GM21526 (cell line): ENCODE results near the gene MAP3K2.
A peak's percentile ranks its signal among the peaks of the same experiment; 100 is the strongest.

ENCODE experiments used
- ATAC-seq: cut with Tn5 transposase; IDR thresholded peaks from one replicate; pipeline ENCODE4 v1.9.1; 2021; ENCODE audit warnings: moderate library complexity; ENCODE audit not compliant: unreplicated experiment, low FRiP score

MAP3K2 gene

DNA sequence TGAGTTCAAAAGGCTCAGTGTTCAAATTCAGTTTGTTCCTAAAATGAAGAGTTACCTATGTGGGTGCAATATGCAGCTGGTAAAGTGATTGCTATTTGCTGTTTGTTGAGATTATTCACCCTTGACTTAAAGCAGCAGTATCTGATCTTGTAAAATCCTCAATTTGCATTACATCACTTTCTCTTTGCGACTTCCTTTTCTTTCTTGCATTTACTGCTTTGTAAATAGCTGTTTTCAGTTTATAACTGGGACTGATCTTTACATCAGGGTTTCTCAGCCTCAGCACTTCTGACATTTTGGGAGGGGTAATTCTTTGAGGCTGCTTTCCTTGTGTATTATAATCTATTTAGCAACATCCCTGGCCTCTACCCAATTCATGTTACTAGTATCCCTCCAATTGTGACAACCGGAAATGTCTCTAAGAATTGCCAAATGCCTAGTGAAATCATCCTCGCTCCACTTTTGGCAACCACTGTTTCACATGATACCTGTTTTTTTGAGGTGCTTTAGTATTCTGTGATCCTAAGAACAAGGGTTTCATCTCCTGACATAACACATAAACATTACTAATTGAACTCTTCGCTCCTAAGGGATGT, 81.7 kb downstream of the MAP3K2 start:
- ATAC-seq: peak; percentile 58

DNA sequence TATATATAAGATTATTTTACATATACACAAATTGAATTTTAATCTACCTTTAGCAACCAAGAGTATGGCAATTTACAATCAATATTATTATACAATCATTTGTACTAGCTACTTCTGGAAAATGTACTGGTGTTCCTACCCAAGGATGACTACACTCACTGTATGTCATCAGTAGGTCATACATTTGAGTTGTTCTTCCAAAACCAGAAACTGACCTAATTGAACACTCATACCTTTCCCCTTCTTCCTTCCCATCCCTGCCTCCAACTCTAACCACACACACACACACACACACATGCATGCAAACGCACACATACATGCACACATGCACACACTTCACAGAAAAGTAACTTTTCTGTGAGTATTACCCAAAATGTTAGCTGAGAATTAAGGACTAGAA, 85.6 kb downstream of the MAP3K2 start:
- ATAC-seq: no peak

DNA sequence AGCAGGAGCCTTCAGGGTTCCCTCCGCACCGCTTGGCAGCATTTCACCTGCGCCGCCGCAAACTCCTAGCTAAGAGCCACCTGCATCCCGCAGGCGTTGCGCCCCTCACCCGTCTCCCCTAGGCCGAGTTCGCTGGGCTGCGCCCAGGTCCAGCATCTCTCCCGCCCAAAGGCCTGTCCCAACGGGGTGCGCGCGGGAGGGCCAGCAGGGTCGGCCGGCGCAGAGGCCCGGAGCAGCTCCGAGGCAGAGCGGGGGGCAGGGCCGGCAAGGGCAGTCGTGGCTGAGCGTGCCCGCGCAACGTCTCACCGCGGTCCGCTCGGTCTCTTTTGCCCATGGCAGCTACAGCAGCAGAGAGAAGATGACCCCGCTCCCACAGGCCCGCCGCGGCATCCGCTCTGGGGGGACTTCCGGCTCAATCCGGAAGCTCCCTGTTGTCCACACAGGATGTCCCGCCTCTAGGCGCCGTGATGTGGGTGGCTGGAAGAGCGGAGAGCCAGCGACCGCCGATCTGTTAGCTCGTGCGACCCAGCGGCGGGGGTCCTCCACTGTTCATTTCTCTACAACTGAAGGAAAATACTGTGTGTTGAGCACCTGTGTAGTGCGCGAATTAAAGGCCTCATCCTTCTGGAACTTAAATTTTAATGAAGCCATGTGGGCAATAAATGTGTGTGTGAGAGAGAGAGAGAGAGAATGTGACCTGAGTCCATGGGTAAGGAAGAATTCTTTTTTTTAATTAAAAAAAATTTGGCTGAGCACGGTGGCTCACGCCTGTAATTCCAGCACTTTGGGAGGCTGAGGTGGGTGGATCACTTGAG, 93.8 kb downstream of the MAP3K2 start, which contains the start of gene ERCC3:
TSS of gene ERCC3 (minus strand) at position 397 of the 815 bp plus-strand sequence. CDS start at position 334, 63 bp downstream.
- peak; percentile 98 for ATAC-seq

GRCh38 chr2:127293386-127293747, 94.4 kb downstream of the MAP3K2 start:
- ATAC-seq: no peak

- ATAC-seq: no peak
Measured at GRCh38 chr2:127288274-127288673, 99.5 kb downstream of the MAP3K2 start.

DNA sequence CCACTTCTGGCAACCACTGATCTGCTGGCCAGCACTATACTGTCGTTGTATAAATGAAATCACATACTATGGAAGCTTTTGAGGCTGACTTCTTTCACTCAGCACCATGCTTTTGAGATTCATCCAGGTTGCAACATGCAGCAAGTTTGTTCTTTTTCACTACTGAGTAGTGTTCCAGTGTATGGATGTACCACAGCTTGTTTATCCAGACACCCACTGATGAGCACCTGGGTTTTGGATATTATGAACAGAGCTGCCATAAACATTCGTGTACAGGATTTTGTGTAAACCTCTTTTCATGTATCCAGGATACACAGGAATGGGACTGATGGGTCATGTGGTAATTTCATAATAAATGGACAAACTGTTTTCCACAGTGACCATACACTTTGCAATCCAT, 104.5 kb downstream of the MAP3K2 start:
- no peak for ATAC-seq

DNA sequence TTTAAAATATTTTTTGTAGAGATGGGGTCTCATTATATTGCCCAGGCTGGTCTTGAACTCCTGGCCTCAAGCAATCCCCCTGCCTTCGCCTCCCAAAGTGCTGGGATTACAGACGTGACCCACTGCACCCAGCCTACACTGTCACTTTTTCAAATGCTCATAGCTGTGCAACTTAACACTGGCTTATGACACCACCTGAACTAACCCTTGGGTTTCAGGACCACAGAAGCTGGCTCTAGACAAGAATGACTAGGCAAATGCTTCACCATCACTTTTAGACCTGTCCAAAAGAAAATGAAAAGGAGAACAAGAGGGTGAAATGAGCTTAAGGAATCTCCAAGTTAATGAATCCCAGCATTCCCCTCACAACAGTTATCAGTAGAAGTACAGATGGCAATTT, 107.1 kb downstream of the MAP3K2 start:
- ATAC-seq: no peak

DNA sequence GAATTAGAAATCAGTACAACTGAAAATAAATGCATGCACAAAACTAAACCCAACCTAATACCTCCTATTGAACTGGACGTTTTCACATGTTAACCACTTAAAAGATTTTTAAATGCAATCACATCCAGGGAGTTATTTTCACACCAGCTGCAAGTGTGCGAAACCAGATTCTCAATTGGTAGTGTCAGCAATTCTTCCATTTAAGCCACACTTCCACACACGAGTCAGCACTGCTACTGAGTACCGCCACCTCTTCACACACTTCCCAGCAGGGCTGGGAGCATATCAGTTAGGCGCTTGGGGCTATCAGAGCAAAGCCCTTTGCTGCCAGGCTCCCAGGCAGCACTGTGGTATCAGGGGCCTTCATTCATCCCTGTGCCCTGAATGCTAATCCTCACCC, 108.0 kb downstream of the MAP3K2 start:
- no peak for ATAC-seq

GRCh38 chr2:127278959-127279358, 108.8 kb downstream of the MAP3K2 start:
- ATAC-seq: no peak

- no peak for ATAC-seq
Measured at GRCh38 chr2:127277028-127277427, 110.7 kb downstream of the MAP3K2 start.

DNA sequence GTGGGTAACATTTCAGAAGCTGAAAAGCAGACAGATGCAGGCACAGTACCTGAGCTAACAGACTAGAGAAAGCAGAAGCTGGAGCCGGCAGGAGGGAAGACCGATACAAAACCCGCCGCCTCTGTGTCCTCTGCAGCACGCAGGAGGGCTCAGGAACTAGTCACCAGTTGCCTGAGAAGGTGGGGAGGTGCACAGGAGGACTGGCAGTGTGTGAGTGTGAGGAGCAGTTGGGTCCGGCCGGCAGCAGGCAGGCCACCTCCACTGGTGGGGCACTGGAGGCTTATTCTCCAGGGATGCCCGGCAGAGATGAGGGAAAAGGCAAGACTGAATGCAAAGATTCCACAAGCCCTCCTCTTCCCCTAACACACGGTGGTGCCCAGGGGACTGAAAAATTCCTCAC, 112.0 kb downstream of the MAP3K2 start:
- no peak for ATAC-seq

GRCh38 chr2:127275356-127275755, 112.4 kb downstream of the MAP3K2 start:
- no peak for ATAC-seq

- ATAC-seq: no peak
Measured at GRCh38 chr2:127270663-127271062, 117.1 kb downstream of the MAP3K2 start.

DNA sequence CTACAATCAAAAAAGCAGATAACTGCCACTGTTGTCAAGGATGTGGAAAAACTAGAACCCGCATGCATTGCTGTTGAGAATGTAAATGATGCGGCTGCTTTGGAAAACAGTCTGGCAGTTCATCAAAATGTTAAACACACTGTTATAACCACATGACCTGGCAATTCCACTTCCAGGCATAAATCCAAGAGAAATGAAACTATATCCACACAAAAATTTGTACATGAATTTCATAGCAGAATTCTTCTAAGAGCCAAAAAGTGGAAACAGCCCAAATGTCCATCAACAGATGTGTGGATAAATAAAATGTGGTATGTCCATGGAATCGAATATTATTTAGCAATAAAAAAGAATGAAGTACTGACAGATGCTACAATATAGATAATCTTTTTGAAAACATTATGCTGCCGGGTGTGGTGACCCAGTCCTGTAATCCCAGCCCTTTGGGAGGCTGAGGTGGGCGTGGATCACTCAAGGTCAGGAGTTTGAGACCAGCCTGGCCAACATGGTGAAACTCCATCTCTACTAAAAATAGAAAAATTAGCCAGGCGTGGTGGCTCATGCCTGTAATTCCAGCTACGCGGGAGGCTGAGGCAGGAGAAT, 125.9 kb downstream of the MAP3K2 start:
- ATAC-seq: no peak

DNA sequence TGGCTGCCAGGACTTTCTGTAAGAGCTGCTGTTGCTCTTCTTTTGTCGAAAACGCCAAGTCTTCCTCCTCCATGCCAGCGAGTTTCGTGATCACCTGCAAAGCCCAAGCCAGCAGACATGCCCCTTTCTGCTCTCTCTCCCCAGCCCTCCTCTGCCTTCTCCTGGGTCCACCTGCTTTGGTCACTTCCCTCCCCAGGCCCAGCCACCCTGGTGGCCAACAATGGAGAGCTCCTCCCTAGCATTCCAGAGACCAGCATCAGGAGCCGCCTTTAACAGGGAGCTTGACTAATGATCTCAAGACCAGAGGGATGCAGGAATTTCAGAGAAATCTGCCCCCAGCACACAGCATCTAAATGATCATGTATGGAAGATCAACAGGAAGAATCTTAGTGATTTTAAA, 128.4 kb downstream of the MAP3K2 start:
- no peak for ATAC-seq

DNA sequence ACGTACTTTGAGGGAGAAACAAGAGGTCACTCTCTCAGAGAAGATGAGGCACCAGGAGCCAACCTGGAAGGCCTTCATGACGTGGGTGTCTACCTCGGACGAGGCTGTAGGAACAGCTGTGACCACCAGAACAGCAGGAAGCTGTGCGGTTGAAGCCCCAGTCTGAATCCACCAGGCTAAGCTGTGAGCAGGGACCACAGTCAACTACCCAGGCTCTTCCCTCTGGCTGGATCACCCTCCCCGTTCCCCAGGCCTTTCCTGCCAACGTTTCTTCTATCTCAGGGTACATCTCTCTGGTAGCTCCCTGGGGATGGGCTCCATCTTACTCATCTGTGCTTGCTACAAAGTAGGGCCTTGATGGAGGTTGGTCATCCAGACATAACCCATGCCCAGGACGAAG, 130.9 kb downstream of the MAP3K2 start:
- ATAC-seq: no peak

GRCh38 chr2:127256381-127256780, 131.4 kb downstream of the MAP3K2 start:
- no peak for ATAC-seq

DNA sequence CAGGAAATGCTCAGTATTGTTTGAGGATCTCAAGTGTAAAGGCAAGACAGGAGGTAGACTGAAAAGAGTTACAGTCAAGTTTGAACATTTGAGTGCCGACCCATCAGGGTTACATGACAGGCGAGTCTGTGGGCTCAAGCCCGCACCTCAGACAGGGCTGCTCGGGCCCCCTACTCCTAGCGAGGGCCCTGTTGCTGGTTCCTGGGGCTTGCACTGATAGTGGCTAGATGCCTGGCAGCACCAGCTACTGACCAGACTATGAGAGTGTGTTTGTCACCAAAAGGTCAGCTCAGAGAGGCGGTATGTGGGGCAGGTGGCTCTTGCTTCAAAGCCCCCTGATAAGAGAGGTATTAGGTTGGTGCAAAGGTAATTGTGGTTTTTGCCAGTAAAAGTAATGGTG, 132.1 kb downstream of the MAP3K2 start:
- no peak for ATAC-seq

- ATAC-seq: no peak
Measured at GRCh38 chr2:127255146-127255545, 132.6 kb downstream of the MAP3K2 start.

GRCh38 chr2:127254386-127254981, 133.3 kb downstream of the MAP3K2 start:
- no peak for ATAC-seq
